GM18508 (cell line): ENCODE measurements around the gene MCM7.

Experiments
- ATAC-seq: cut with Tn5 transposase; IDR thresholded peaks from one replicate; pipeline ENCODE4 v1.9.1; 2021; ENCODE audit warnings: moderate number of reproducible peaks; ENCODE audit not compliant: insufficient read depth, unreplicated experiment

The MCM7 gene

GRCh38 chr7:100099452-100099851 is 1.7 kb downstream of the MCM7 start:
- ATAC-seq: no peak

GRCh38 chr7:100098913-100099312 is 2.3 kb downstream of the MCM7 start:
- no peak for ATAC-seq

- no peak for ATAC-seq
These were observed 5.5 kb downstream of the MCM7 start for GRCh38 chr7:100095704-100096103.

- no peak for ATAC-seq
These were observed 5.9 kb downstream of the MCM7 start for GRCh38 chr7:100095289-100095688.

GRCh38 chr7:100093925-100094486 is 7.2 kb downstream of the MCM7 start:
- ATAC-seq: no peak

GRCh38 chr7:100093498-100093897 is 7.7 kb downstream of the MCM7 start:
- ATAC-seq: no peak

GRCh38 chr7:100093054-100093453 is 8.1 kb downstream of the MCM7 start:
- ATAC-seq: no peak

- no peak for ATAC-seq
These were observed 9.6 kb downstream of the MCM7 start for GRCh38 chr7:100091411-100092181.

GRCh38 chr7:100090527-100091410 is 10.4 kb downstream of the MCM7 start:
- no peak for ATAC-seq

GRCh38 chr7:100089458-100090196 is 11.6 kb downstream of the MCM7 start:
- ATAC-seq: no peak

- ATAC-seq: no peak
These were observed 12.4 kb downstream of the MCM7 start, which contains the start of gene COPS6 for GRCh38 chr7:100088621-100089457. COPS6 (plus strand) TSS chr7:100088969; CDS start chr7:100088991, 22 bp downstream.

GRCh38 chr7:100088095-100088620 is 13.0 kb downstream of the MCM7 start:
- ATAC-seq: no peak

GRCh38 chr7:100087055-100087750 is 14.0 kb downstream of the MCM7 start:
- no peak for ATAC-seq

GRCh38 chr7:100085515-100085914 is 15.7 kb downstream of the MCM7 start:
- no peak for ATAC-seq

GRCh38 chr7:100082978-100083377 is 18.2 kb downstream of the MCM7 start:
- ATAC-seq: no peak

GRCh38 chr7:100081535-100082102 is 19.6 kb downstream of the MCM7 start, which contains the start of gene ZNF3:
ZNF3 (minus strand) TSS chr7:100081723; CDS start chr7:100077357, 4,366 bp downstream.
- ATAC-seq: peak; percentile 71

GRCh38 chr7:100080907-100081534 is 20.2 kb downstream of the MCM7 start:
- ATAC-seq: no peak
